GM12878 (cell line): Measurements from ENCODE around the gene BMP7. TPM values are rescaled to one million over a fixed set of nuclear protein-coding genes. Genes with fewer than 3 reads are reported as not detected.

Experiments used
- BHLHE40 ChIP-seq, 2 experiments: fragments of 450-650 bp in 1 of 2; IDR thresholded peaks; 2 replicates each; pipeline ENCODE4 v1.6.1; 2011 to 2017; ENCODE audit warnings: low read depth in 2 of 2, borderline replicate concordance in 1 of 2, improper control_type of control experiment in 1 of 2, low read length in 1 of 2, mild to moderate bottlenecking in 1 of 2
- CHD2 ChIP-seq: IDR thresholded peaks from 2 replicates; pipeline ENCODE4 v1.6.1; 2011; ENCODE audit warnings: low read depth, low read length, improper control_type of control experiment, borderline replicate concordance
- ETV6 ChIP-seq, 2 experiments: fragments of 450-650 bp in 1 of 2; IDR thresholded peaks in 1 of 2; conservative IDR thresholded peaks in 1 of 2; 2 replicates each; pipeline ENCODE4 v1.6.1; 2014; ENCODE audit warnings: antibody characterized with exemption in 1 of 2, borderline replicate concordance in 1 of 2, low read depth in 1 of 2, mild to moderate bottlenecking in 1 of 2, moderate library complexity in 1 of 2
- HDGF ChIP-seq: fragments of 450-650 bp; IDR thresholded peaks from 2 replicates; pipeline ENCODE4 v1.6.1; 2016; ENCODE audit warnings: antibody characterized with exemption
- KLF5 ChIP-seq: fragments of 450-650 bp; IDR thresholded peaks from 2 replicates; pipeline ENCODE4 v1.6.1; 2014; ENCODE audit warnings: mild to moderate bottlenecking; ENCODE audit not compliant: partially characterized antibody
- NBN ChIP-seq: fragments of 450-650 bp; IDR thresholded peaks from 2 replicates; pipeline ENCODE4 v1.6.1; 2016
- NFXL1 ChIP-seq: fragments of 450-650 bp; IDR thresholded peaks from 2 replicates; pipeline ENCODE4 v1.6.1; 2017; ENCODE audit warnings: antibody characterized with exemption, mild to moderate bottlenecking, borderline replicate concordance
- NR2F1 ChIP-seq: fragments of 450-650 bp; conservative IDR thresholded peaks from 2 replicates; pipeline ENCODE4 v1.6.1; 2017; ENCODE audit warnings: mild to moderate bottlenecking
- SMARCA5 ChIP-seq: fragments of 450-650 bp; IDR thresholded peaks from 2 replicates; pipeline ENCODE4 v1.6.1; 2017; ENCODE audit warnings: mild to moderate bottlenecking
- SMC3 ChIP-seq: IDR thresholded peaks from 2 replicates; pipeline ENCODE4 v1.6.1; 2011; ENCODE audit warnings: low read length, improper control_type of control experiment, borderline replicate concordance
- polyA plus RNA-seq, 11 experiments: library from polyadenylated mRNA; depleted of rRNA in 4 of 11; unstranded in 6 of 11; stranded (reverse) in 5 of 11; fragments of >200 nt; fragmentation: Nextera tagmentation in 4 of 11; fragmentation: Illumina TruSeq in 1 of 11; extraction: Ambion mirVana in 4 of 11; extraction: Trizol in 1 of 11; gene quantifications; 1 replicate in 1 of 11; 2 replicates in 10 of 11; pipeline versions ENCODE4 v1.2.1 to v1.2.3, GENCODE V29; 2011 to 2016; ENCODE audit warnings: inconsistent platforms in 2 of 11, missing spikeins in 2 of 11, low read depth in 1 of 11
- total RNA-seq, 4 experiments: library from RNA; depleted of rRNA in 3 of 4; stranded (reverse); fragments of >200 nt in 3 of 4; fragmentation: Illumina TruSeq in 1 of 4; extraction: Trizol in 1 of 4; gene quantifications; 2 replicates each; pipeline versions ENCODE4 v1.2.1 to v1.2.3, GENCODE V29; 2013 to 2021
- TF ChIP-seq, protein P1 (sequence below): fragments of 450-650 bp; formaldehyde crosslinking; IDR thresholded peaks from 2 replicates; pipeline ENCODE4 v1.4.0; 2020; ENCODE audit warnings: mild to moderate bottlenecking, moderate library complexity
- TF ChIP-seq, protein P2 (sequence below): fragments of 450-650 bp; IDR thresholded peaks from 2 replicates; pipeline ENCODE4 v1.6.1; 2016; ENCODE audit warnings: mild to moderate bottlenecking
- TF ChIP-seq, protein P3 (sequence below): IDR thresholded peaks from 2 replicates; pipeline ENCODE4 v1.6.1; 2012; ENCODE audit warnings: low read depth, low read length, improper control_type of control experiment
- TF ChIP-seq, protein P4 (sequence below): IDR thresholded peaks from 2 replicates; pipeline ENCODE4 v1.6.1; 2011; ENCODE audit warnings: low read depth, mild to moderate bottlenecking, low read length, moderate library complexity, borderline replicate concordance; ENCODE audit errors: extremely low read depth

Gene BMP7
- total and polyA plus RNA-seq, 10 of the 15 experiments (the other 5 are each of a cell fraction or from before 2014, with no cell fraction given): 0.18 to 0.51 (median 0.28) TPM; not detected in 7

DNA sequence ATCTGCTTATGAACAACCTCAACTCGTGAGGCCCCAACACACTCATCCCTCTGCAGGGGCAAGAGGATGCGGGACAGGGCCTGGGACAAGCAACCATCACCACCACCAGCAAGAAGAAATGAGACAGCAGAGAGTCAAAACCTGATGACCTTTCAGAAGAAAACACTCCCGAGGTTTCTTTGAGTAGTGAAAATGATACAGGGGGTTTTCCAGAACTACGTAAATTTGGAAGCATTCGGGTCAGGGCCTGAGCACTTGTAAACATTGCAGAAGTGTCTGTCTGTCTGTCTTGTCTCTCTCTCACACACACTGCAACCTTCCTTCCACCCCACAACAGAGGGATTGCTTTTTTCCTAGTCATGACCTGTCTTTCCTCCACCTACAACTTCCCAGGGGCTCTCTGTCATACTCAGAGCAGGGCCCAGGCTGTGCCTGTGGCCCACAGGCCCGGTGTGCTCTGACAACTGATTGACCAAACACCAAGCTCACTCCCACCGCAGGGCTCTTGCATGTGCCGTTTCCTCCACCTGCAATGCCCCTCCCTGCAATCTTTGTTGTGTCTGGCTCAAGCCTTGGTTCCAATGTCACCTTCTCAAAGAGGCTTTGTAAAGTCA is 90.9 kb downstream of the BMP7 start (continued):
- TF ChIP-seq, protein P1, sequence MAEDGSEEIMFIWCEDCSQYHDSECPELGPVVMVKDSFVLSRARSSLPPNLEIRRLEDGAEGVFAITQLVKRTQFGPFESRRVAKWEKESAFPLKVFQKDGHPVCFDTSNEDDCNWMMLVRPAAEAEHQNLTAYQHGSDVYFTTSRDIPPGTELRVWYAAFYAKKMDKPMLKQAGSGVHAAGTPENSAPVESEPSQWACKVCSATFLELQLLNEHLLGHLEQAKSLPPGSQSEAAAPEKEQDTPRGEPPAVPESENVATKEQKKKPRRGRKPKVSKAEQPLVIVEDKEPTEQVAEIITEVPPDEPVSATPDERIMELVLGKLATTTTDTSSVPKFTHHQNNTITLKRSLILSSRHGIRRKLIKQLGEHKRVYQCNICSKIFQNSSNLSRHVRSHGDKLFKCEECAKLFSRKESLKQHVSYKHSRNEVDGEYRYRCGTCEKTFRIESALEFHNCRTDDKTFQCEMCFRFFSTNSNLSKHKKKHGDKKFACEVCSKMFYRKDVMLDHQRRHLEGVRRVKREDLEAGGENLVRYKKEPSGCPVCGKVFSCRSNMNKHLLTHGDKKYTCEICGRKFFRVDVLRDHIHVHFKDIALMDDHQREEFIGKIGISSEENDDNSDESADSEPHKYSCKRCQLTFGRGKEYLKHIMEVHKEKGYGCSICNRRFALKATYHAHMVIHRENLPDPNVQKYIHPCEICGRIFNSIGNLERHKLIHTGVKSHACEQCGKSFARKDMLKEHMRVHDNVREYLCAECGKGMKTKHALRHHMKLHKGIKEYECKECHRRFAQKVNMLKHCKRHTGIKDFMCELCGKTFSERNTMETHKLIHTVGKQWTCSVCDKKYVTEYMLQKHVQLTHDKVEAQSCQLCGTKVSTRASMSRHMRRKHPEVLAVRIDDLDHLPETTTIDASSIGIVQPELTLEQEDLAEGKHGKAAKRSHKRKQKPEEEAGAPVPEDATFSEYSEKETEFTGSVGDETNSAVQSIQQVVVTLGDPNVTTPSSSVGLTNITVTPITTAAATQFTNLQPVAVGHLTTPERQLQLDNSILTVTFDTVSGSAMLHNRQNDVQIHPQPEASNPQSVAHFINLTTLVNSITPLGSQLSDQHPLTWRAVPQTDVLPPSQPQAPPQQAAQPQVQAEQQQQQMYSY (CRISPR knock-in tag): no peak
- TF ChIP-seq NBN (no peak), BHLHE40 (IDR thresholded peaks at IDR 0.05; ENCODE audit: borderline replicate concordance in 1 of 2, low read depth in 2 of 2, low read length in 1 of 2) (no peak), CHD2 (no peak), NR2F1 (peak; percentile 65; the same call in 1 of the 2 replicates), SMC3 (no peak), KLF5 (no peak), HDGF (no peak), NFXL1 (0 out of 2 replicates have a peak, but pooled peaks have one; percentile 67), SMARCA5 (0 out of 2 replicates have a peak, but pooled peaks have one; percentile 31), ETV6 (conservative IDR thresholded peaks at IDR 0.05 in 1 of 2, IDR thresholded peaks at IDR 0.05 in 1 of 2; ENCODE audit: borderline replicate concordance in 1 of 2, low read depth in 1 of 2) (peak in 1 of 2 experiments; percentile 93; a peak in 1 of 4 replicates)
- TF ChIP-seq, protein P2, sequence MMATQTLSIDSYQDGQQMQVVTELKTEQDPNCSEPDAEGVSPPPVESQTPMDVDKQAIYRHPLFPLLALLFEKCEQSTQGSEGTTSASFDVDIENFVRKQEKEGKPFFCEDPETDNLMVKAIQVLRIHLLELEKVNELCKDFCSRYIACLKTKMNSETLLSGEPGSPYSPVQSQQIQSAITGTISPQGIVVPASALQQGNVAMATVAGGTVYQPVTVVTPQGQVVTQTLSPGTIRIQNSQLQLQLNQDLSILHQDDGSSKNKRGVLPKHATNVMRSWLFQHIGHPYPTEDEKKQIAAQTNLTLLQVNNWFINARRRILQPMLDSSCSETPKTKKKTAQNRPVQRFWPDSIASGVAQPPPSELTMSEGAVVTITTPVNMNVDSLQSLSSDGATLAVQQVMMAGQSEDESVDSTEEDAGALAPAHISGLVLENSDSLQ: 0 out of 2 replicates have a peak, but pooled peaks have one; percentile 11
- TF ChIP-seq, protein P3, sequence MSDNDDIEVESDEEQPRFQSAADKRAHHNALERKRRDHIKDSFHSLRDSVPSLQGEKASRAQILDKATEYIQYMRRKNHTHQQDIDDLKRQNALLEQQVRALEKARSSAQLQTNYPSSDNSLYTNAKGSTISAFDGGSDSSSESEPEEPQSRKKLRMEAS: no peak
- TF ChIP-seq, protein P4, sequence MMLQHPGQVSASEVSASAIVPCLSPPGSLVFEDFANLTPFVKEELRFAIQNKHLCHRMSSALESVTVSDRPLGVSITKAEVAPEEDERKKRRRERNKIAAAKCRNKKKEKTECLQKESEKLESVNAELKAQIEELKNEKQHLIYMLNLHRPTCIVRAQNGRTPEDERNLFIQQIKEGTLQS: no peak
